Endometrium (tissue), 2 donors: Measurements from ENCODE around the gene MEST.
"Not testable (repeated sequence)": the region's sequence is repeated elsewhere in the genome, so short reads cannot be mapped to it uniquely, and the experiment has no call there.

Experiments
- FAIRE-seq: peaks from 2 replicates; lab custom pipeline; 2012; peaks lifted over from hg19 to GRCh38; lab: Jason Lieb, UNC
- donor health status: control.
- donor health status: control.

MEST gene

GRCh38 chr7:130491841-130492522 lies at the start of gene MEST:
MEST (plus strand) TSS chr7:130492085; CDS start chr7:130492314, 229 bp downstream.
- no peak for FAIRE-seq

GRCh38 chr7:130442601-130443000 lies 49.3 kb upstream of the MEST start:
- FAIRE-seq = no peak

- no peak for FAIRE-seq
These were observed 47.7 kb upstream of the MEST start for GRCh38 chr7:130444234-130444633.

GRCh38 chr7:130444751-130445407 lies 47.0 kb upstream of the MEST start:
- no peak for FAIRE-seq

GRCh38 chr7:130446259-130446658 lies 45.6 kb upstream of the MEST start:
- FAIRE-seq = no peak

- FAIRE-seq = not testable (repeated sequence)
These were observed 40.5 kb upstream of the MEST start for GRCh38 chr7:130451344-130451743.

- no peak for FAIRE-seq
These were observed 38.9 kb upstream of the MEST start for GRCh38 chr7:130452951-130453350.

GRCh38 chr7:130454959-130455358 lies 36.9 kb upstream of the MEST start:
- FAIRE-seq = no peak

GRCh38 chr7:130458257-130458656 lies 33.6 kb upstream of the MEST start:
- no peak for FAIRE-seq

- no peak for FAIRE-seq
These were observed 30.6 kb upstream of the MEST start for GRCh38 chr7:130461272-130461671.

- no peak for FAIRE-seq
These were observed 28.1 kb upstream of the MEST start for GRCh38 chr7:130463553-130464434.

- FAIRE-seq = no peak
These were observed 23.3 kb upstream of the MEST start for GRCh38 chr7:130468612-130469011.

GRCh38 chr7:130471974-130472373 lies 19.9 kb upstream of the MEST start:
- no peak for FAIRE-seq

GRCh38 chr7:130473289-130473688 lies 18.6 kb upstream of the MEST start:
- no peak for FAIRE-seq

GRCh38 chr7:130473876-130474275 lies 18.0 kb upstream of the MEST start:
- FAIRE-seq = no peak

- no peak for FAIRE-seq
These were observed 16.1 kb upstream of the MEST start for GRCh38 chr7:130475776-130476175.

- no peak for FAIRE-seq
These were observed 15.4 kb upstream of the MEST start for GRCh38 chr7:130476297-130477150.

GRCh38 chr7:130478991-130479390 lies 12.9 kb upstream of the MEST start:
- no peak for FAIRE-seq

- FAIRE-seq = no peak
These were observed 12.0 kb upstream of the MEST start for GRCh38 chr7:130479716-130480400.

- no peak for FAIRE-seq
These were observed 10.0 kb upstream of the MEST start for GRCh38 chr7:130481898-130482297.

- no peak for FAIRE-seq
These were observed 8.9 kb upstream of the MEST start for GRCh38 chr7:130483031-130483430.
